IMR-90 (cell line): ENCODE data around the gene SARS1. TPM values are rescaled to one million over a fixed set of nuclear protein-coding genes. Genes with fewer than 3 reads are reported as not detected.

Experiments used
- ATAC-seq: fragments of 200-7000 bp; cut with Tn5 transposase; 2 replicates; pipeline ENCODE4 v1.9.1; 2020; ENCODE audit warnings: low read depth, mild to moderate bottlenecking, moderate library complexity
- BruUV-seq: library from RNA; stranded (reverse); fragments of 400-500 nt; replicated peaks from 2 replicates; lab custom pipeline; 2021; lab: Mats Ljungman, UMichigan
- CTCF ChIA-PET: fragments of 300-600 bp; formaldehyde crosslinking; extraction: SDS; loops from one replicate; lab custom pipeline; 2021; ENCODE audit warnings: antibody characterized with exemption; lab: Yijun Ruan, JAX
- POLR2A ChIA-PET: fragments of 300-600 bp; sonication (Branson Sonifier 250); formaldehyde crosslinking; loops from one replicate; lab custom pipeline; 2022; ENCODE audit warnings: antibody characterized with exemption; ENCODE audit not compliant: unreplicated experiment; lab: Charles Lee
- DNase-seq: peaks from one replicate; pipeline ENCODE4 v3.0.0; 2013
- H2AFZ ChIP-seq: replicated peaks from 2 replicates; pipeline ENCODE3; 2013; ENCODE audit warnings: low read length, mild to moderate bottlenecking; ENCODE audit not compliant: poor library complexity
- H2AK5ac ChIP-seq: 2 replicates; pipeline ENCODE4 v1.6.1; 2013; ENCODE audit warnings: low read depth, low read length, inconsistent platforms
- H2AK9ac ChIP-seq: replicated peaks from 2 replicates; pipeline ENCODE3; 2013; ENCODE audit warnings: mild to moderate bottlenecking, low read depth, low read length, moderate library complexity; ENCODE audit not compliant: poor library complexity
- H2BK120ac ChIP-seq: 2 replicates; pipeline ENCODE4 v1.6.1; 2013; ENCODE audit warnings: low read depth, low read length, inconsistent platforms
- H2BK15ac ChIP-seq: 3 replicates; pipeline ENCODE4 v1.6.1; 2013; ENCODE audit warnings: low read depth, low read length, inconsistent platforms
- H2BK20ac ChIP-seq: 2 replicates; pipeline ENCODE4 v1.6.1; 2013; ENCODE audit warnings: low read depth, mild to moderate bottlenecking, inconsistent platforms, low read length, moderate library complexity
- H2BK5ac ChIP-seq: 2 replicates; pipeline ENCODE4 v1.6.1; 2013; ENCODE audit warnings: mild to moderate bottlenecking, low read depth, low read length, inconsistent platforms; ENCODE audit not compliant: poor library complexity, severe bottlenecking
- H3K14ac ChIP-seq: replicated peaks from 2 replicates; pipeline ENCODE4 v1.6.1; 2013; ENCODE audit warnings: low read depth, low read length, inconsistent platforms
- H3K18ac ChIP-seq: 2 replicates; pipeline ENCODE4 v1.6.1; 2013; ENCODE audit warnings: low read depth, low read length, control low read depth
- H3K23ac ChIP-seq: 2 replicates; pipeline ENCODE4 v1.6.1; 2013; ENCODE audit warnings: low read depth, low read length, inconsistent platforms
- H3K27ac ChIP-seq: 2 replicates; pipeline ENCODE4 v1.5.1; 2013; ENCODE audit warnings: mild to moderate bottlenecking, control low read depth, low read length; ENCODE audit not compliant: insufficient read depth
- H3K27me3 ChIP-seq: 2 replicates; pipeline ENCODE4 v1.6.1; 2013; ENCODE audit warnings: low read length; ENCODE audit not compliant: control insufficient read depth, insufficient read depth
- H3K36me3 ChIP-seq: 2 replicates; pipeline ENCODE4 v1.6.1; 2013; ENCODE audit warnings: low read length, mixed read lengths; ENCODE audit not compliant: control insufficient read depth, insufficient read depth
- H3K4ac ChIP-seq: 2 replicates; pipeline ENCODE4 v1.6.1; 2013; ENCODE audit warnings: low read depth, low read length, inconsistent platforms
- H3K4me1 ChIP-seq: 2 replicates; pipeline ENCODE4 v1.6.1; 2013; ENCODE audit warnings: low read length, mixed read lengths; ENCODE audit not compliant: control insufficient read depth, insufficient read depth
- H3K4me2 ChIP-seq: 2 replicates; pipeline ENCODE4 v1.6.1; 2013; ENCODE audit warnings: low read depth, mild to moderate bottlenecking, control low read depth, low read length, moderate library complexity
- H3K4me3 ChIP-seq: 2 replicates; pipeline ENCODE4 v1.5.1; 2013; ENCODE audit warnings: low read depth, mild to moderate bottlenecking, control low read depth, low read length, moderate library complexity; ENCODE audit not compliant: insufficient read depth
- H3K56ac ChIP-seq: 2 replicates; pipeline ENCODE4 v1.6.1; 2013; ENCODE audit warnings: low read length, inconsistent platforms; ENCODE audit not compliant: insufficient read depth; ENCODE audit errors: extremely low read depth
- H3K79me1 ChIP-seq, 2 experiments: 2 replicates each; pipeline ENCODE4 v1.6.1; 2013; ENCODE audit warnings: low read length in 2 of 2, inconsistent platforms in 1 of 2, low read depth in 1 of 2
- H3K9ac ChIP-seq: 2 replicates; pipeline ENCODE4 v1.6.1; 2013; ENCODE audit warnings: low read depth, low read length, control low read depth
- H3K9me1 ChIP-seq: 2 replicates; pipeline ENCODE4 v1.6.1; 2013; ENCODE audit warnings: low read length, inconsistent platforms; ENCODE audit not compliant: insufficient read depth
- H3K9me3 ChIP-seq: 2 replicates; pipeline ENCODE4 v1.6.1; 2013; ENCODE audit warnings: low read length; ENCODE audit not compliant: control insufficient read depth, insufficient read depth
- H4K20me1 ChIP-seq: 2 replicates; pipeline ENCODE4 v1.6.1; 2013; ENCODE audit warnings: low read length, inconsistent platforms; ENCODE audit not compliant: insufficient read depth
- H4K5ac ChIP-seq: 2 replicates; pipeline ENCODE4 v1.6.1; 2013; ENCODE audit warnings: mild to moderate bottlenecking, low read depth, low read length, control low read depth
- H4K8ac ChIP-seq, 2 experiments: 2 replicates each; pipeline ENCODE4 v1.6.1; 2013; ENCODE audit warnings: low read depth in 2 of 2, low read length in 2 of 2, control low read depth in 1 of 2, inconsistent platforms in 1 of 2
- H4K91ac ChIP-seq: 2 replicates; pipeline ENCODE4 v1.6.1; 2013; ENCODE audit warnings: low read depth, low read length, inconsistent platforms; ENCODE audit not compliant: insufficient read depth
- BHLHE40 ChIP-seq: fragments of 150-350 bp; IDR thresholded peaks from 2 replicates; pipeline ENCODE4 v1.6.1; 2016; ENCODE audit warnings: mild to moderate bottlenecking, low read depth, low read length
- CEBPB ChIP-seq: IDR thresholded peaks from 2 replicates; pipeline ENCODE4 v1.6.1; 2012; ENCODE audit warnings: low read depth, low read length, improper control_type of control experiment
- FOS ChIP-seq: fragments of 150-350 bp; IDR thresholded peaks from 2 replicates; pipeline ENCODE4 v1.6.1; 2016; ENCODE audit warnings: low read depth, low read length
- MAZ ChIP-seq: IDR thresholded peaks from 2 replicates; pipeline ENCODE4 v1.6.1; 2012; ENCODE audit warnings: low read depth, mild to moderate bottlenecking, low read length, improper control_type of control experiment, moderate library complexity, borderline replicate concordance
- MXI1 ChIP-seq: IDR thresholded peaks from 2 replicates; pipeline ENCODE4 v1.6.1; 2012; ENCODE audit warnings: low read depth, mild to moderate bottlenecking, low read length, moderate library complexity, borderline replicate concordance
- RAD21 ChIP-seq: IDR thresholded peaks from 2 replicates; pipeline ENCODE4 v1.6.1; 2012; ENCODE audit warnings: low read length, improper control_type of control experiment
- RCOR1 ChIP-seq: IDR thresholded peaks from 2 replicates; pipeline ENCODE4 v1.6.1; 2012; ENCODE audit warnings: mild to moderate bottlenecking, low read length, improper control_type of control experiment; ENCODE audit not compliant: insufficient replicate concordance
- RFX5 ChIP-seq: IDR thresholded peaks from 2 replicates; pipeline ENCODE4 v1.8.0; 2012; ENCODE audit warnings: low read depth, mild to moderate bottlenecking, low read length, moderate library complexity
- SMC3 ChIP-seq: fragments of 150-350 bp; IDR thresholded peaks from 2 replicates; pipeline ENCODE4 v1.6.1; 2016; ENCODE audit warnings: low read depth, mild to moderate bottlenecking, antibody characterized with exemption, low read length, moderate library complexity
- WGBS, 2 experiments: methylation state at CpG; one replicate each; pipeline versions ENCODE4 v1.1.5 to v1.1.7; 2013; ENCODE audit warnings: missing lambda C conversion rate in 2 of 2; ENCODE audit not compliant: insufficient read length in 1 of 2; ENCODE audit errors: extremely low coverage in 2 of 2; 5-methylcytosine and 5-hydroxymethylcytosine counted together
- dilution Hi-C: fragments of 300-500 bp; cut with HindIII; formaldehyde crosslinking; loops from one replicate; pipeline ENCODE4 v1.14.3; 2018; ENCODE audit warnings: low sequenced_read_pairs; ENCODE audit not compliant: unreplicated experiment
- in situ Hi-C: fragments of 300-500 bp; cut with MboI; formaldehyde crosslinking; loops from 3 replicates; pipeline ENCODE4 v1.14.3; 2019; ENCODE audit warnings: low sequenced_read_pairs, inconsistent platforms, mixed read lengths
- intact Hi-C: fragments of 100-400 bp; cut with micrococcal nuclease; formaldehyde crosslinking; loops from 2 replicates; pipeline ENCODE4 v1.10.0; 2022
- polyA plus RNA-seq, 3 experiments: library from polyadenylated mRNA; depleted of rRNA; stranded (reverse); fragments of >200 nt; gene quantifications; 2 replicates each; pipeline ENCODE4 v1.2.3, GENCODE V29; 2012; ENCODE audit warnings: low replicate concordance in 1 of 3
- total RNA-seq: library from RNA; depleted of rRNA; stranded (reverse); fragments of >200 nt; gene quantifications from 2 replicates; pipeline ENCODE4 v1.2.3, GENCODE V29; 2012
- TF ChIP-seq, protein P1 (sequence below): conservative IDR thresholded peaks from 2 replicates; pipeline ENCODE4 v1.5.1; 2012; ENCODE audit warnings: mild to moderate bottlenecking, low read depth, low read length, improper control_type of control experiment
- TF ChIP-seq, protein P2 (sequence below): fragments of 150-350 bp; IDR thresholded peaks from 2 replicates; pipeline ENCODE4 v1.6.1; 2016; ENCODE audit warnings: low read depth, mild to moderate bottlenecking, low read length, moderate library complexity, borderline replicate concordance

SARS1 gene
- total and polyA plus RNA-seq, 2 of the 4 experiments (the other 2 are of a cell fraction) = 231 to 348 TPM

DNA sequence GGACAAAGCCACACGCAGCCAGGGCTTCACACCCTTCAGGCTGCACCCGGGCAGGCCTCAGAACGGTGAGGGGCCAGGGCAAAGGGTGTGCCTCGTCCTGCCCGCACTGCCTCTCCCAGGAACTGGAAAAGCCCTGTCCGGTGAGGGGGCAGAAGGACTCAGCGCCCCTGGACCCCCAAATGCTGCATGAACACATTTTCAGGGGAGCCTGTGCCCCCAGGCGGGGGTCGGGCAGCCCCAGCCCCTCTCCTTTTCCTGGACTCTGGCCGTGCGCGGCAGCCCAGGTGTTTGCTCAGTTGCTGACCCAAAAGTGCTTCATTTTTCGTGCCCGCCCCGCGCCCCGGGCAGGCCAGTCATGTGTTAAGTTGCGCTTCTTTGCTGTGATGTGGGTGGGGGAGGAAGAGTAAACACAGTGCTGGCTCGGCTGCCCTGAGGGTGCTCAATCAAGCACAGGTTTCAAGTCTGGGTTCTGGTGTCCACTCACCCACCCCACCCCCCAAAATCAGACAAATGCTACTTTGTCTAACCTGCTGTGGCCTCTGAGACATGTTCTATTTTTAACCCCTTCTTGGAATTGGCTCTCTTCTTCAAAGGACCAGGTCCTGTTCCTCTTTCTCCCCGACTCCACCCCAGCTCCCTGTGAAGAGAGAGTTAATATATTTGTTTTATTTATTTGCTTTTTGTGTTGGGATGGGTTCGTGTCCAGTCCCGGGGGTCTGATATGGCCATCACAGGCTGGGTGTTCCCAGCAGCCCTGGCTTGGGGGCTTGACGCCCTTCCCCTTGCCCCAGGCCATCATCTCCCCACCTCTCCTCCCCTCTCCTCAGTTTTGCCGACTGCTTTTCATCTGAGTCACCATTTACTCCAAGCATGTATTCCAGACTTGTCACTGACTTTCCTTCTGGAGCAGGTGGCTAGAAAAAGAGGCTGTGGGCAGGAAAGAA is 61.1 kb downstream of the SARS1 start (continued):
- TF ChIP-seq MAZ (peak; percentile 27; the same call in 1 of the 2 replicates), BHLHE40 (peak; percentile 56)

DNA sequence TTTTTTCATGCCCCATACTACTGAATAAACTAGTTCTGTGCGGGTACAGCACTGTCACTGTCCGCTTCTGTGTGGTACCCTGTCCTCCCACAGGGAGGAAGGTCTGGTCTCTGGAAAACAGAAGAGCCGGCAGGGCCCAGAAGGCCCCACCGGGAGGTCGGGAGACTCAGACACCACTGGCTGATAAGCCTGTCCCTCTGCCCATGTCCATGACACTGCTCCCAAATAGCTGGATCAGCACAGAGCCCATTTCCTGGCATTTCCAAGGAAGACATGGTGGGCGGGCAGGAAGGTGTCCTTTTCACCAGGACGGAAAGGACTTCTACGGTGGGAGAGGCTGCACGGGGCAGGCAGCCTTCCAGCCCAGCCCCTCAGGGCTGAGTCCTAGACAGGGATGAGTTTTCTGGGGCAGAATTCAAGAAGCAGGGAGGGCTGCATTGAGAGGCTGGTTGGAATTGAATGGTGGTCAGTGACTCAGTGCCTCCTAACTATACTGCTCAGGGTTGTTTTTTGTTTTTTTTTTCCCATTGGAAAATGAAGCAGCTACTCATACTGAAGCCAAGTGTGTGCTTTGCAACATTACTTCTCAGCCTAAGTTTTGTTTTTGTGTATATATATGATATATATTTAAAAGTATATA is 62.1 kb downstream of the SARS1 start:
- Histone ChIP-seq H3K14ac (no peak overlapping the region), H2AK9ac (peak overlapping the region; percentile 26), H3K27me3 (no peaks in the 10 kb centered on the region), H4K91ac (no peak overlapping the region), H3K9me3 (no peaks in the 10 kb centered on the region), H3K4me2 (no peak overlapping the region), H2BK20ac (peak overlapping the region; percentile 17), H3K4ac (peak overlapping the region; percentile 60), H2BK120ac (peak overlapping the region; percentile 67), H3K9ac (no peak overlapping the region), H2AFZ (peak overlapping the region; percentile 70), H3K9me1 (peaks cover 5% of the 10 kb centered on the region; the same call in 1 of the 2 replicates), H3K79me1 (peaks cover 5 to 31% of the 10 kb centered on the region in 2 experiments), H3K23ac (no peak overlapping the region), H4K8ac (no peak overlapping the region; a peak in 1 of 4 replicates), H4K20me1 (no peaks in the 10 kb centered on the region), H4K5ac (no peak overlapping the region), H2BK15ac (peak overlapping the region; percentile 33; the same call in 1 of the 3 replicates), H3K27ac (no peak overlapping the region), H3K4me1 (peaks cover 14% of the 10 kb centered on the region), H3K36me3 (peaks cover 6% of the 10 kb centered on the region), H2BK5ac (no peak overlapping the region), H3K18ac (no peak overlapping the region), H3K56ac (no peak overlapping the region), H2AK5ac (peak overlapping the region; percentile 85), H3K4me3 (no peak overlapping the region)
- WGBS, 2 experiments = no CpG with 5 or more reads among the region's 9 CpGs
- dilution Hi-C loops = no loop called here
- no TSS peak for BruUV-seq
- peak; percentile 28 for ATAC-seq
- POLR2A ChIA-PET = no interaction called here
- in situ Hi-C loops = loop anchor here (5.0 kb wide), 1 partner anchor 121 kb away; the partner anchor contains the start of gene SORT1
- CTCF ChIA-PET = interaction anchor here (1.0 to 1.5 kb wide), 2 partner anchors 122 to 124 kb away, joined by 3 read pairs; partner anchors contain the start of gene SORT1
- peak; percentile 75 for DNase-seq
- intact Hi-C loops = loop anchor here (1.0 to 2.0 kb wide), 2 partner anchors 123 to 257 kb away; no protein-coding TSS in a partner anchor
- TF ChIP-seq RCOR1 (no peak), FOS (no peak), MXI1 (no peak), RAD21 (no peak), SMC3 (no peak), CEBPB (no peak), RFX5 (no peak)
- TF ChIP-seq, protein P1, sequence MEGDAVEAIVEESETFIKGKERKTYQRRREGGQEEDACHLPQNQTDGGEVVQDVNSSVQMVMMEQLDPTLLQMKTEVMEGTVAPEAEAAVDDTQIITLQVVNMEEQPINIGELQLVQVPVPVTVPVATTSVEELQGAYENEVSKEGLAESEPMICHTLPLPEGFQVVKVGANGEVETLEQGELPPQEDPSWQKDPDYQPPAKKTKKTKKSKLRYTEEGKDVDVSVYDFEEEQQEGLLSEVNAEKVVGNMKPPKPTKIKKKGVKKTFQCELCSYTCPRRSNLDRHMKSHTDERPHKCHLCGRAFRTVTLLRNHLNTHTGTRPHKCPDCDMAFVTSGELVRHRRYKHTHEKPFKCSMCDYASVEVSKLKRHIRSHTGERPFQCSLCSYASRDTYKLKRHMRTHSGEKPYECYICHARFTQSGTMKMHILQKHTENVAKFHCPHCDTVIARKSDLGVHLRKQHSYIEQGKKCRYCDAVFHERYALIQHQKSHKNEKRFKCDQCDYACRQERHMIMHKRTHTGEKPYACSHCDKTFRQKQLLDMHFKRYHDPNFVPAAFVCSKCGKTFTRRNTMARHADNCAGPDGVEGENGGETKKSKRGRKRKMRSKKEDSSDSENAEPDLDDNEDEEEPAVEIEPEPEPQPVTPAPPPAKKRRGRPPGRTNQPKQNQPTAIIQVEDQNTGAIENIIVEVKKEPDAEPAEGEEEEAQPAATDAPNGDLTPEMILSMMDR = no peak
- TF ChIP-seq, protein P2, sequence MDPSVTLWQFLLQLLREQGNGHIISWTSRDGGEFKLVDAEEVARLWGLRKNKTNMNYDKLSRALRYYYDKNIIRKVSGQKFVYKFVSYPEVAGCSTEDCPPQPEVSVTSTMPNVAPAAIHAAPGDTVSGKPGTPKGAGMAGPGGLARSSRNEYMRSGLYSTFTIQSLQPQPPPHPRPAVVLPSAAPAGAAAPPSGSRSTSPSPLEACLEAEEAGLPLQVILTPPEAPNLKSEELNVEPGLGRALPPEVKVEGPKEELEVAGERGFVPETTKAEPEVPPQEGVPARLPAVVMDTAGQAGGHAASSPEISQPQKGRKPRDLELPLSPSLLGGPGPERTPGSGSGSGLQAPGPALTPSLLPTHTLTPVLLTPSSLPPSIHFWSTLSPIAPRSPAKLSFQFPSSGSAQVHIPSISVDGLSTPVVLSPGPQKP = no peak
